Mesothelial cell of epicardium (in vitro differentiated cells): Measurements from ENCODE around the gene PFKL. TPM values are rescaled to one million over a fixed set of nuclear protein-coding genes. Genes with fewer than 3 reads are reported as not detected.

Experiments used
- DNase-seq, 2 experiments: peaks; one replicate each; pipeline ENCODE4 v3.0.0; 2021; ENCODE audit warnings: low spot score in 2 of 2; ENCODE audit not compliant: unreplicated experiment in 2 of 2
- H3K27ac Mint-ChIP-seq: 2 replicates; pipeline ENCODE4 v1.8.0; 2021; ENCODE audit warnings: mixed read lengths
- H3K27me3 Mint-ChIP-seq: 2 replicates; pipeline ENCODE4 v1.8.0; 2021; ENCODE audit warnings: low read depth, mixed read lengths
- H3K36me3 Mint-ChIP-seq: 2 replicates; pipeline ENCODE4 v1.8.0; 2021; ENCODE audit warnings: mixed read lengths
- H3K4me1 Mint-ChIP-seq: 2 replicates; pipeline ENCODE4 v1.8.0; 2021; ENCODE audit warnings: mixed read lengths
- H3K4me3 Mint-ChIP-seq: 2 replicates; pipeline ENCODE4 v1.8.0; 2021; ENCODE audit warnings: mild to moderate bottlenecking, moderate library complexity, mixed read lengths
- H3K9me3 Mint-ChIP-seq: 2 replicates; pipeline ENCODE4 v1.8.0; 2021; ENCODE audit warnings: mixed read lengths
- total RNA-seq: library from RNA; stranded (reverse); gene quantifications from 3 replicates; pipeline ENCODE4 v1.2.1, GENCODE V29; 2021
- TF ChIP-seq, protein P1 (sequence below): fragments of 200-600 bp; sonication (generic); IDR thresholded peaks from one replicate; pipeline ENCODE4 v1.5.0; 2021; ENCODE audit warnings: antibody characterized with exemption; ENCODE audit not compliant: unreplicated experiment

The PFKL gene
- total RNA-seq, 1 donor from 2014 or later: 155 TPM

DNA sequence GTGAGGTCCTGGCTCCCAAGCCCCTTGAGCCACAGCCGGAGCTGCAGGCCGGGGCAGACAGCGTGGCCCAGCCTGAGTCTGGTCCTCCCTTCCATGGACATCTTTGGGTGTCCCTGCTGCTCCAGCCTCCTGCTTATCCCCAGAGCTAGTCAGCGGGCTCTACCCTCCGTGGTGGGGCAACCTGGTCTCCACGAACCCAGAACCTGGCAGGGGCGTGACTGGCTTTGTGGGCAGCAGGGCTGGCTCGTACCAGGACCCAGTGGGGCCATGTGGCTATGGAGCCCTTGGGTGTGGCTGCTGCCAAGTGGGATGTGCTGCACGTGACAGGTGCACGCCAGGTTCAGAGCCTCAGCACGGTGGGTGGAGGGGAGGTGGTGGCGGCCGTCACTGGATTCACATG, 21.0 kb downstream of the PFKL start:
- peaks cover 3% of the 10 kb centered on the region for H3K36me3 Mint-ChIP-seq
- H3K27ac Mint-ChIP-seq: no peak overlapping the region
- H3K9me3 Mint-ChIP-seq: no peaks in the 10 kb centered on the region
- no peaks in the 10 kb centered on the region for H3K27me3 Mint-ChIP-seq
- DNase-seq: no peak
- no peaks in the 10 kb centered on the region for H3K4me1 Mint-ChIP-seq
- no peak overlapping the region for H3K4me3 Mint-ChIP-seq
- TF ChIP-seq, protein P1, sequence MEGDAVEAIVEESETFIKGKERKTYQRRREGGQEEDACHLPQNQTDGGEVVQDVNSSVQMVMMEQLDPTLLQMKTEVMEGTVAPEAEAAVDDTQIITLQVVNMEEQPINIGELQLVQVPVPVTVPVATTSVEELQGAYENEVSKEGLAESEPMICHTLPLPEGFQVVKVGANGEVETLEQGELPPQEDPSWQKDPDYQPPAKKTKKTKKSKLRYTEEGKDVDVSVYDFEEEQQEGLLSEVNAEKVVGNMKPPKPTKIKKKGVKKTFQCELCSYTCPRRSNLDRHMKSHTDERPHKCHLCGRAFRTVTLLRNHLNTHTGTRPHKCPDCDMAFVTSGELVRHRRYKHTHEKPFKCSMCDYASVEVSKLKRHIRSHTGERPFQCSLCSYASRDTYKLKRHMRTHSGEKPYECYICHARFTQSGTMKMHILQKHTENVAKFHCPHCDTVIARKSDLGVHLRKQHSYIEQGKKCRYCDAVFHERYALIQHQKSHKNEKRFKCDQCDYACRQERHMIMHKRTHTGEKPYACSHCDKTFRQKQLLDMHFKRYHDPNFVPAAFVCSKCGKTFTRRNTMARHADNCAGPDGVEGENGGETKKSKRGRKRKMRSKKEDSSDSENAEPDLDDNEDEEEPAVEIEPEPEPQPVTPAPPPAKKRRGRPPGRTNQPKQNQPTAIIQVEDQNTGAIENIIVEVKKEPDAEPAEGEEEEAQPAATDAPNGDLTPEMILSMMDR: no peak

DNA sequence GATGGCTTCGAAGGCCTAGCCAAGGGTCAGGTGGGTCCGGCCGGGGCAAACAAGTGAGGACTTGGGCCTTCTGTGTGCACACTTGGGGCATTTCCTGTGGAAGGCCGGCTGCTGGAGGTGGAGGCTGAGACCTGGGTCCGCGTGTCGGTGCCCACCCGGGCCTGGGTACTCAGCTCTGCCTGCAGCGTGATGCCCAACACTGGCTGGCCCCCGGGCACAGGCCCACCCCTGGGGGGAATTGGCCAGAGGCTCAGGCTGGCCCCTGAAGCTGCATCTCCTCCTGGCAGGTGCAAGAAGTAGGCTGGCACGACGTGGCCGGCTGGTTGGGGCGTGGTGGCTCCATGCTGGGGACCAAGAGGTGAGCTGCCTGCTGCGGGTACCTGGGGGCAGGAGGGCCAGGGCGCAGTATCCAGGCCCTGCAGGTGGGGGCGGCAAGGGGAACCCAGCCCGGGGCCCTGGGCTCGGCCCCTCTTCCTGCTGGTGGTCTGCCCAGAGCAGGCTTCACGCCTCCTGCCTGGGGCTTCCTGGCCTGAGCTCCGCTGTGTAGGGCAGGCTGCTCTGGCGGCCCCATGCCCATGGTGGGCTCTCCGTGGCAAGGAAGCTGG, 22.1 kb downstream of the PFKL start:
- no peak overlapping the region for H3K4me3 Mint-ChIP-seq
- no peaks in the 10 kb centered on the region for H3K36me3 Mint-ChIP-seq
- TF ChIP-seq, protein P1: no peak
- H3K27me3 Mint-ChIP-seq: no peaks in the 10 kb centered on the region
- no peaks in the 10 kb centered on the region for H3K9me3 Mint-ChIP-seq
- H3K4me1 Mint-ChIP-seq: no peaks in the 10 kb centered on the region
- H3K27ac Mint-ChIP-seq: no peak overlapping the region
- DNase-seq: no peak

DNA sequence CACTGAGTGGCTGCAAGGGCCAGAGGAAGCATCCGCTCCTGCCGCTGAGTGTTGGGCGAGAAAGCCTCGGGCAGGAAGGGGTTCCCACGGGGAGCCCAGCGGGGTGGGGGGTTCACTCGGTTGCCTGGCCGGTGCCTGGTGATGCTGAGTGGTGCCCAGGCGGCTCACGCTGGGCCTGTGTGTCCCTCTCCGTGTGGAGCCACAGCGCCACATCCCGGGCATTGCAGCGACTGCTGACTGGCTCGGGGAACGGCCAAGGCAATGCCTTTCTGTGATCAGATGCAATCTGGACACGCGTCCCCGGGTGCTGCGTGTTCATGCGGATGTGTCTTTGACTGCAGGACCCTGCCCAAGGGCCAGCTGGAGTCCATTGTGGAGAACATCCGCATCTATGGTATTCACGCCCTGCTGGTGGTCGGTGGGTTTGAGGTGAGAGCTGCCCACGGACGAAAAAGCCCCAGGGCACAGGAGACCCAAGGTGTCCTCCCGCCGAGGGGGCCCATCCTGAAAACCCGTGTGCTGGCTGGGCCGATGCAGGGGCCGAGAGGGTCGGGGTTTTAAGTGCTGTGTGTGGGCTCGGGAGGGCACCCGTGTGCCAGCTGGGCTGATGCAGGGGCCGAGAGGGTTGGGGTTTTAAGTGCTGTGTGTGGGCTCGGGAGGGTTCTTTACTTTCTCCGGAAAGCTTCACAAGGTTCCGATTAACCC, 22.9 kb downstream of the PFKL start:
- DNase-seq: no peak
- TF ChIP-seq, protein P1: no peak
- Mint-ChIP-seq H3K4me3 (no peak overlapping the region), H3K9me3 (no peaks in the 10 kb centered on the region), H3K27me3 (no peaks in the 10 kb centered on the region), H3K27ac (no peak overlapping the region), H3K36me3 (no peaks in the 10 kb centered on the region), H3K4me1 (no peaks in the 10 kb centered on the region)

DNA sequence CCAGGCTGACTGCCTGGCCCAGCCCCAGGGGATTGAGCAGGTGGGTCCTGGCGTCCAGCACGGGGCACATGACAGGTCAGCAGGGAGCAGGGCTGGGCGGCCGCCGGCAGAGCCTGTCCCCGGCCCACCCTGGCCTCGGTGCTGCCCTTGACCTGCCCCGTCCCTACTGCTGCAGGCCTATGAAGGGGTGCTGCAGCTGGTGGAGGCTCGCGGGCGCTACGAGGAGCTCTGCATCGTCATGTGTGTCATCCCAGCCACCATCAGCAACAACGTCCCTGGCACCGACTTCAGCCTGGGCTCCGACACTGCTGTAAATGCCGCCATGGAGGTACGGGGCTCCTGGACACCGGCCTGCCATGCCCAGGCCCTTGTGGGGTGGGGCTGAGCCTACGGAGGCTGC, 23.7 kb downstream of the PFKL start:
- TF ChIP-seq, protein P1: no peak
- H3K27ac Mint-ChIP-seq: no peak overlapping the region
- H3K27me3 Mint-ChIP-seq: no peaks in the 10 kb centered on the region
- no peaks in the 10 kb centered on the region for H3K9me3 Mint-ChIP-seq
- H3K4me1 Mint-ChIP-seq: no peaks in the 10 kb centered on the region
- H3K36me3 Mint-ChIP-seq: no peaks in the 10 kb centered on the region
- no peak for DNase-seq
- H3K4me3 Mint-ChIP-seq: no peak overlapping the region

DNA sequence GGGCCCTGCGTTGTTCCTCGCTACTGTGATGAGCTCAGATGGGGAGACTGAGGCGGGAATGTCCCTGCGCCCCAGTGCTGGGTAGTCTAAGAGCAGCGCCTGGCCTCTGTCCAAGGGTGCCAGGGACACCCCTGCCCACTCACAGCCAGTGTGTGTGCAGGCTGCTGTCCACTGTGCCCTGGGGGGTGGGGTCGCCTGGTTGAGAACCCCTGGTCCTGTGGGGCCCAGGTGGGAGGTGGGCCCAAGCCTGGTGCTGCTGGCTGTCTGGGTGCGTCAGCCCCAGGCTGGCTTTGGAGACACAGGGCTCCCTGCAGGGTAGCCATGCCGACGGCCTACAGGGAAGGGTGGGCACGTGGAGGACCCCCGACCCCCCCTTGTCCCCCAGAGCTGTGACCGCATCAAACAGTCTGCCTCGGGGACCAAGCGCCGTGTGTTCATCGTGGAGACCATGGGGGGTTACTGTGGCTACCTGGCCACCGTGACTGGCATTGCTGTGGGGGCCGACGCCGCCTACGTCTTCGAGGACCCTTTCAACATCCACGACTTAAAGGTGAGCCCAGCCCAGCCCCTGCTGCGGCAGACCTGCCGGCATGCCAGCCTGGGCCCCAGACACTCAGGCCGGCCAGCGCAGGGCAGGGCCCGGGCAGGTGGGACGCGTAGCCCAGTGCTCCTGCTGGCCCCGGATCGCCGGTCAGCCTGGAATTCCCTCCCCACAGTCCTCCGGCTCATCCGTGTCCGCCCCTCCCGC, 24.4 kb downstream of the PFKL start:
- TF ChIP-seq, protein P1: no peak
- Mint-ChIP-seq H3K27ac (no peak overlapping the region), H3K4me3 (no peak overlapping the region), H3K27me3 (no peaks in the 10 kb centered on the region), H3K4me1 (no peaks in the 10 kb centered on the region), H3K36me3 (no peaks in the 10 kb centered on the region), H3K9me3 (no peaks in the 10 kb centered on the region)
- no peak for DNase-seq
